ENCODE results near the gene CPT1A. TPM values are rescaled to one million over a fixed set of nuclear protein-coding genes. Genes with fewer than 3 reads are reported as not detected.

CPT1A gene
- total RNA-seq, 1 experiment from 2014 or later: 36.3 TPM

GRCh38 chr11:68835749-68836148 is 6.0 kb downstream of the CPT1A start:
- H3K27ac ChIP-seq: no peak overlapping the region
- POLR2A ChIA-PET (ENCODE audit: unreplicated experiment): no interaction called here

DNA sequence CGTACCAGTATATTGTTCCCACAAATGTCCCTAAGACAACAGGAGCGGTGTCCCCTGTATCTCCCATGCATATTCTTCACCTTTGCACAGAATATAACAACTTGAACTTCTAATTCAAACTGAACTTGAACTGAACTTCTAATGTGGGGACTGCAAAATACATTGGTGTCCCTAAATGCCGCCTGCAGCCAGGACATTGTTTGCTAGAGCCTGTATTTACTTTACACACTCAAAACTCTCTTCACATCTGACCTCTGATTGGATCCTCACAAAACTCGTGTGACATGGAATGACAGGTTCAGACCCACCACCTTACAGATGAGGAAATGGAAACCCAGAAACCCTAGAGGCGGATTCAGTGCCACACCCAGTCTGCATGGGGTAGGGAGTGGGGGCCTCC is 6.4 kb downstream of the CPT1A start:
- Histone ChIP-seq H3K9me3 (ENCODE audit: insufficient read depth, low read depth) (no peaks in the 10 kb centered on the region), H3F3A (ENCODE audit: insufficient read depth, low read depth) (peaks cover 24% of the 10 kb centered on the region), H3K4me2 (no peak overlapping the region), H3K4me1 (replicated peaks; ENCODE audit: insufficient read depth) (peaks cover 29% of the 10 kb centered on the region), H3K9me2 (ENCODE audit: insufficient read depth) (no peaks in the 10 kb centered on the region), H3K79me2 (ENCODE audit: low read depth) (peaks cover 30% of the 10 kb centered on the region), H3K4me3 (no peak overlapping the region), H3K36me3 (ENCODE audit: low read depth) (no peaks in the 10 kb centered on the region), H3K27ac (no peak overlapping the region), H2AFZ (no peak overlapping the region), H4K20me1 (ENCODE audit: insufficient read depth) (peaks cover 11% of the 10 kb centered on the region), H3K27me3 (ENCODE audit: insufficient read depth, low read depth) (no peaks in the 10 kb centered on the region)
- ChIA-PET CTCF (no interaction called here), POLR2A (ENCODE audit: unreplicated experiment) (no interaction called here)
- TF ChIP-seq, protein P1, sequence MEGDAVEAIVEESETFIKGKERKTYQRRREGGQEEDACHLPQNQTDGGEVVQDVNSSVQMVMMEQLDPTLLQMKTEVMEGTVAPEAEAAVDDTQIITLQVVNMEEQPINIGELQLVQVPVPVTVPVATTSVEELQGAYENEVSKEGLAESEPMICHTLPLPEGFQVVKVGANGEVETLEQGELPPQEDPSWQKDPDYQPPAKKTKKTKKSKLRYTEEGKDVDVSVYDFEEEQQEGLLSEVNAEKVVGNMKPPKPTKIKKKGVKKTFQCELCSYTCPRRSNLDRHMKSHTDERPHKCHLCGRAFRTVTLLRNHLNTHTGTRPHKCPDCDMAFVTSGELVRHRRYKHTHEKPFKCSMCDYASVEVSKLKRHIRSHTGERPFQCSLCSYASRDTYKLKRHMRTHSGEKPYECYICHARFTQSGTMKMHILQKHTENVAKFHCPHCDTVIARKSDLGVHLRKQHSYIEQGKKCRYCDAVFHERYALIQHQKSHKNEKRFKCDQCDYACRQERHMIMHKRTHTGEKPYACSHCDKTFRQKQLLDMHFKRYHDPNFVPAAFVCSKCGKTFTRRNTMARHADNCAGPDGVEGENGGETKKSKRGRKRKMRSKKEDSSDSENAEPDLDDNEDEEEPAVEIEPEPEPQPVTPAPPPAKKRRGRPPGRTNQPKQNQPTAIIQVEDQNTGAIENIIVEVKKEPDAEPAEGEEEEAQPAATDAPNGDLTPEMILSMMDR (conservative IDR thresholded peaks at IDR 0.05): no peak
- no peak for TF ChIP-seq EZH2 (IDR thresholded peaks at IDR 0.05; ENCODE audit: low read depth)
- DNase-seq: no peak
- intact Hi-C loops (cut with micrococcal nuclease; ENCODE audit: unreplicated experiment): loop anchor here (5.0 kb wide), 1 partner anchor 837 kb away; no protein-coding TSS in a partner anchor
- BruUV-seq (replicated peaks): no TSS peak

More at GRCh38 chr11:68835749-68836148, 6.0 kb downstream of the CPT1A start:
- Histone ChIP-seq H3K36me3 (ENCODE audit: low read depth) (no peaks in the 10 kb centered on the region), H3K4me2 (no peak overlapping the region), H3K9me2 (ENCODE audit: insufficient read depth) (no peaks in the 10 kb centered on the region), H3F3A (ENCODE audit: insufficient read depth, low read depth) (peaks cover 27% of the 10 kb centered on the region), H3K4me3 (no peak overlapping the region), H3K4me1 (replicated peaks; ENCODE audit: insufficient read depth) (peaks cover 30% of the 10 kb centered on the region), H3K9me3 (ENCODE audit: insufficient read depth, low read depth) (no peaks in the 10 kb centered on the region), H4K20me1 (ENCODE audit: insufficient read depth) (peaks cover 9% of the 10 kb centered on the region), H2AFZ (no peak overlapping the region), H3K79me2 (ENCODE audit: low read depth) (peaks cover 30% of the 10 kb centered on the region), H3K27me3 (ENCODE audit: insufficient read depth, low read depth) (no peaks in the 10 kb centered on the region)
- no peak for DNase-seq
- CTCF ChIA-PET: no interaction called here
- intact Hi-C loops (cut with micrococcal nuclease; ENCODE audit: unreplicated experiment): loop anchor here (5.0 kb wide), 1 partner anchor 837 kb away; no protein-coding TSS in a partner anchor
- no TSS peak for BruUV-seq (replicated peaks)
- TF ChIP-seq EZH2 (IDR thresholded peaks at IDR 0.05; ENCODE audit: low read depth): no peak
- TF ChIP-seq, protein P1 (conservative IDR thresholded peaks at IDR 0.05): no peak

GRCh38 chr11:68832476-68833181 is 9.1 kb downstream of the CPT1A start:
- peak in 1 of 2 experiments; percentile 50 for DNase-seq
- no peak overlapping the region for H3K4me2 ChIP-seq
- no peak overlapping the region for H3K27ac ChIP-seq
- CTCF ChIA-PET: no interaction called here
- TF ChIP-seq EZH2 (IDR thresholded peaks at IDR 0.05; ENCODE audit: low read depth): no peak
- TF ChIP-seq, protein P1 (conservative IDR thresholded peaks at IDR 0.05): no peak
- H3K27me3 ChIP-seq (ENCODE audit: insufficient read depth, low read depth): no peaks in the 10 kb centered on the region
- H3K9me2 ChIP-seq (ENCODE audit: insufficient read depth): no peaks in the 10 kb centered on the region
- H4K20me1 ChIP-seq (ENCODE audit: insufficient read depth): peaks cover 11% of the 10 kb centered on the region
- H3K79me2 ChIP-seq (ENCODE audit: low read depth): peaks cover 24% of the 10 kb centered on the region
- POLR2A ChIA-PET (ENCODE audit: unreplicated experiment): interaction anchor here (0.7 kb wide), 1 partner anchor 421 kb away, joined by 4 read pairs; no protein-coding TSS in a partner anchor
- BruUV-seq (replicated peaks): no TSS peak
- H2AFZ ChIP-seq: no peak overlapping the region
- H3F3A ChIP-seq (ENCODE audit: insufficient read depth, low read depth): no peaks in the 10 kb centered on the region
- intact Hi-C loops (cut with micrococcal nuclease; ENCODE audit: unreplicated experiment): no loop called here
- H3K36me3 ChIP-seq (ENCODE audit: low read depth): no peaks in the 10 kb centered on the region
- peaks cover 5% of the 10 kb centered on the region for H3K4me1 ChIP-seq (replicated peaks; ENCODE audit: insufficient read depth)
- H3K4me3 ChIP-seq: no peak overlapping the region
- no peaks in the 10 kb centered on the region for H3K9me3 ChIP-seq (ENCODE audit: insufficient read depth, low read depth)

All from PC-9 (cell line).